ENCODE data around the gene SPNS1. TPM values are rescaled to one million over a fixed set of nuclear protein-coding genes. Genes with fewer than 3 reads are reported as not detected.
"Not testable (repeated sequence)": the region's sequence is repeated elsewhere in the genome, so short reads cannot be mapped to it uniquely, and the experiment has no call there.

Gene SPNS1
- total RNA-seq, 1 donor from 2014 or later, result 36.0 TPM

GRCh38 chr16:28951410-28951943 lies 23.1 kb upstream of the SPNS1 start:
- DNase-seq (ENCODE audit: low read depth), result no peak

- DNase-seq (ENCODE audit: low read depth), result no peak
Observed at GRCh38 chr16:28958216-28958615, 16.4 kb upstream of the SPNS1 start.

- no peak for DNase-seq (ENCODE audit: low read depth)
Observed at GRCh38 chr16:28958836-28959235, 15.7 kb upstream of the SPNS1 start.

GRCh38 chr16:28964072-28964471 lies 10.5 kb upstream of the SPNS1 start:
- DNase-seq (ENCODE audit: low read depth), result no peak

- no peak for DNase-seq (ENCODE audit: low read depth)
Observed at GRCh38 chr16:28964496-28964895, 10.1 kb upstream of the SPNS1 start.

GRCh38 chr16:28967156-28967555 lies 7.4 kb upstream of the SPNS1 start:
- no peak for DNase-seq (ENCODE audit: low read depth)

- DNase-seq (ENCODE audit: low read depth), result not testable (repeated sequence)
Observed at GRCh38 chr16:28969696-28970095, 4.9 kb upstream of the SPNS1 start.

GRCh38 chr16:28974007-28974436 lies 556 bp upstream of the SPNS1 start:
- peak; percentile 56 for DNase-seq (ENCODE audit: low read depth)

- no peak for DNase-seq (ENCODE audit: low read depth)
Observed at GRCh38 chr16:28975158-28975599, 601 bp downstream of the SPNS1 start.

- DNase-seq (ENCODE audit: low read depth), result no peak
Observed at GRCh38 chr16:28977703-28978662, 3.4 kb downstream of the SPNS1 start.

GRCh38 chr16:28980330-28980729 lies 5.8 kb downstream of the SPNS1 start:
- DNase-seq (ENCODE audit: low read depth), result not testable (repeated sequence)

- DNase-seq (ENCODE audit: low read depth), result no peak
Observed at GRCh38 chr16:28980929-28981328, 6.4 kb downstream of the SPNS1 start.

GRCh38 chr16:28981517-28981916 lies 6.9 kb downstream of the SPNS1 start:
- DNase-seq (ENCODE audit: low read depth), result no peak

GRCh38 chr16:28982418-28982817 lies 7.8 kb downstream of the SPNS1 start:
- DNase-seq (ENCODE audit: low read depth), result no peak

GRCh38 chr16:28982949-28983348 lies 8.4 kb downstream of the SPNS1 start:
- no peak for DNase-seq (ENCODE audit: low read depth)

GRCh38 chr16:28983644-28984043 lies 9.1 kb downstream of the SPNS1 start:
- DNase-seq (ENCODE audit: low read depth), result no peak

- no peak for DNase-seq (ENCODE audit: low read depth)
Observed at GRCh38 chr16:28984091-28984490, 9.5 kb downstream of the SPNS1 start.

- no peak for DNase-seq (ENCODE audit: low read depth)
Observed at GRCh38 chr16:28984619-28985135, 10.1 kb downstream of the SPNS1 start, which contains the start of gene LAT. Gene LAT, plus strand, starts transcription at chr16:28985052. Its CDS starts 366 bp downstream, at chr16:28985418.

- DNase-seq (ENCODE audit: low read depth), result no peak
Observed at GRCh38 chr16:28985211-28986041, 10.8 kb downstream of the SPNS1 start.

GRCh38 chr16:28986046-28986445 lies 11.5 kb downstream of the SPNS1 start:
- DNase-seq (ENCODE audit: low read depth), result no peak

GRCh38 chr16:28986492-28986891 lies 11.9 kb downstream of the SPNS1 start:
- no peak for DNase-seq (ENCODE audit: low read depth)
